ENCODE measurements around the gene NFX1.
"Not testable (repeated sequence)": the region's sequence is repeated elsewhere in the genome, so short reads cannot be mapped to it uniquely, and the experiment has no call there.

NFX1 gene

GRCh38 chr9:33393581-33393980 lies 103.3 kb downstream of the NFX1 start:
- no peak for DNase-seq

DNA sequence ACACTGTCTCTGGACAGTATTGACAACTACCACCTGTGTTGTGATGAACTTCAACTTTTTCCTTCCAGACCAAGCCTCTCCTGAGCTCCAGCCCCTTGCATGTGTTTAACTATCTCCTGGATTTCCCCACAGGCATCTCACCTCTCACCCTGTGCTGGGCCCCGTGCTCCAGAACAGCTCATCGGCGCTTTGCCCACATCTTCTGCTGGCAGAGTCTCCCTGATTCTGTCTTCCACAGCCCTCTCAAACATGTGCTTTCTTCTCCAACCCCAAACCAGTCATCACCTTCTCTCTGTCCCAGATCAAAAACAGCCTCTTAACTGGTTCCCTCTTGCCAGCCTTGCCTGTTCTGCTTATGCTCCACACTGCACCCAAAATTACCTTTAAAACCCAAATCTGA lies 103.7 kb downstream of the NFX1 start:
- DNase-seq = not testable (repeated sequence)

DNA sequence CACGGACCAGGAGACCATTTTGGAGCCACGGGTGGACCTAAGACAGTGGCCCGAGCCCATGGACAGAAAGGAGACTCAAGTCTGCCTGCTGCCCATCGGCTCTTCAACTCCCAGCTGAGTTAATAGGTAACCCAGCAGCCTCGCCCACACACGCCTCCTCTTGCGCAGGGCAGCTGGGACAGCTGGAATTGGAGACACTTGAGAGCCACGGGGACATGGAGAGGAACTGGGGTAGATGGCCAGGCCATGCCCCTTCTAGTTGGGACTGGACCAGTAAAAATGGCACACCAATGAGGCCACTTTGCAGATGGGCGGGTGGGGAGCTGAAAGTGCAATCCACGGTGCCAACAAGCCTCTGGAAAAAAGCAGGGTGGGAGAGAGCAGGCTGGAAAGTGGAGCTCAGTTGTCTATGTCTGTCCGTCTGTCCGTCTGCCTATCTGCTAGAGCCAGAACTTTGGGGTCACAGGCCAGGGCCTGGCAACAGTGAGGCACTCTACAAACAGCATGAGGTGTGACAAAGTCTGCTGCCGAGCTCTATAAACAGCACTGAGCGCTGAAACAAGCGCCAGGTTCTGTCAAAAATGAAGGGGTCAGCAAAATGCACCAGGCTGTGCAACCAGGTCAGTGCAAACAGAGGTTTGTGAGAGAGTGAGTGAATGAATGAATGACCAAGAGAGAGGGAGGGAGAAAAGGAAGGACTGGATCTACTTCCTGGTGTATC lies 105.0 kb downstream of the NFX1 start:
- DNase-seq = not testable (repeated sequence)

DNA sequence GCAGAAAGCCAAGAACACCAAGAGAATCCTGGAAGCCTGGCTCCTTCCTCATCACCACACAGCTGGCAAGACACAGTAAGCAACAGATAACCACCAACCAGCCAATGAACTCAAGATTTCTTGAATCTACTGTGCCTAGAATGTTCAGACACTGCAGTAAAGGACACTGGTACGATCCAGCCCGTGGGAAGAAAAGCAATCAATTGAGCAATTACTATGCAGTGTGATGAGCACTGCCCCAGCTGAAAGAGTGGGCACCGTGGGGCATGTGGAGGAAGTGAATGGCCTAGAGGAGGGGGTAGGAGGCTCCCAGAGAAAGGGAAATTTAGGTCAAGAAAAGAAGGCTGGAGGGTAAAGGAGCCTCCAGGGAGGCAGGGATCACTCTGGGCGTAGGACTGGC lies 107.5 kb downstream of the NFX1 start:
- DNase-seq = not testable (repeated sequence)

- not testable (repeated sequence) for DNase-seq
Observed at GRCh38 chr9:33399047-33399446, 108.7 kb downstream of the NFX1 start.

- not testable (repeated sequence) for DNase-seq
Observed at GRCh38 chr9:33401809-33402208, 111.5 kb downstream of the NFX1 start.

GRCh38 chr9:33402371-33402770 lies 112.1 kb downstream of the NFX1 start, which contains the start of gene AQP7:
AQP7 (minus strand) TSS chr9:33402568; CDS start chr9:33401262, 1,306 bp downstream.
- not testable (repeated sequence) for DNase-seq

- no peak for DNase-seq
Observed at GRCh38 chr9:33403941-33404787, 113.8 kb downstream of the NFX1 start.

DNA sequence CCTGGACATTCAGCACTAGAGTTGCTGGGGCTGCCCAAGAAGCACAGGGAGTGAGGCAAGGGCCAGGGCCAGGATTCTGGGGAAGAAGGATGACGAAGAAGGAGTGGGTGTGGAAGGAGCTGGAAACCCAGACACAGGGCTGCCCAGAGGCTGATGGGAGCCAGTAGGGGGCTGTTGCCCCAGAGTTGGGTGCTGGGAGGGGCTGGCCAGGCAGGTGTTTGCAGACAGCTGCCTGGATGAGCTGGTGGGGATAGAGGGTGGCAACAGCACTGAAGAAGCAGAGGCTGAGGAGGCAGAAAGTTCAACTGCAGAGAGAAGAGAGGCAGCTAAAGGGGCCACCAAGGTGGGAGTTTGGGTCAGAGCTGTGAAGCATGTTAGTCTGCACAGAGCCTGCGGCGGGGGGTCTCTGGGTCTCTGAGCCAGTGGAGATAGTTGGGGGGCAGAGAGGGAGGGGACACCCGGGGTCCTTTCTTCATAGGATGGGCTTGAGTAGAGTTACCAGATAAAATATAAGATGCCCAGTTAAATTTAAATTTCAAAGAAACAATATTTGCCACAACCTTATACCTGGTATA lies 114.6 kb downstream of the NFX1 start:
- no peak for DNase-seq

DNA sequence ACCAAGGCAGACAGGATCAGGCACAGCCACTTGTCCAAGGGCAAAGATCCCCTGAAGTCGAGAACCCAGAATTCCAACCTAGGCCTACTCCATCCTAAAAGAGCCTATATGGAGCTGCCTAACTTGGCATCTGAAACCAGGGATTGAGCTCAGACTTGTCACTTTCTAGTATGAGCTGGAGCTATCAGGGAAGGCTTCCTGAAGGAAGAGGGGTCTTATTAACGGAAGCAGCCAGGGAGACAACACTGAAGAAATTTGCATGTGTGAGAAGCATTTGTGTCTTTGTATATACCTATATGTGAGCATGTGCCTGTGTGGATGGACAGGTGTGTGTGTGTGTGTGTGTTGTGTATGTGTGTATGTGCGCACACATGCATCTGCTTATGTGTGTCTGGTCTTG lies 116.7 kb downstream of the NFX1 start:
- DNase-seq = no peak

DNA sequence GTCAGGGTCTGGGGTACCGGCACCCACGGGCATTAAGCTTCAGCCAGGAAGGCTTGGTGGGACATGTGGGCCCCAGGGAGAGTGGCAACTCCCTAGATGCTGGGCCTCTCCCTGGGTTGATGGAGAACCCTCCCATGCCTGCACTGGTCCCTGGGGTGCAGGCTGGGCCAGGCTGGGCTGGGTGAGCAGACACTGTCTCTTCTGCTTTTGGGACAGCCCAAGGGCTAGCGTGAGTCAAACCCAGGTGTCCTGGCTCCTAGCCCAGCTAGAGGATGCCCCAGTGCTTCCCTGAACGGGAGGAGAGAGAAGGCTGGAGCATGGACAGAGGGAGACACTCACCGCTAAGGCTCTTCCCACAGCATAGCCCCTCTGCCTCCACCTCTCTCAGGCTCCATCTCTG lies 117.8 kb downstream of the NFX1 start:
- DNase-seq = no peak

GRCh38 chr9:33414268-33414667 lies 124.0 kb downstream of the NFX1 start:
- DNase-seq = no peak

- DNase-seq = no peak
Observed at GRCh38 chr9:33414889-33415500, 124.7 kb downstream of the NFX1 start.

- peak; percentile 29 for DNase-seq
Observed at GRCh38 chr9:33415501-33416038, 125.3 kb downstream of the NFX1 start.

GRCh38 chr9:33416996-33417395 lies 126.7 kb downstream of the NFX1 start:
- DNase-seq = no peak

DNA sequence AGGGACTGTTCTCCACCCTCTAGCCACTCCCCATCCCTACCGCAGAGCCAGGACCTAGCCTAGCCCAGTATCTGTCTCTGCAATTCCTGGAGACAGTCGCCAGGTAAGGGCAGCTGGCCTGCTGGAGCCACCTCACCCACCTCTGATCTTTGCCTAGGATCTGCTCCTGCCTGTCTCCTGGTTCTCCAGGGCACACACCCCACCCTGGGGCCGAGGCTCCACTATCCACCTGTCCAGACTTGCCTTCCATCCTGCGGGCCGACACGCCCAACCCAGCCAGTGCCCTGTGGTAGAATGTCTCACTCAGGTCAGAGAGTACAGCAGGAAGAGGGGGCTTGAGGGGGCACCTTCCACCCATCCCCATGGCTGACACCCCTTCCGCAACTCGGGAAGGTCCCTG lies 127.8 kb downstream of the NFX1 start:
- DNase-seq = no peak

DNA sequence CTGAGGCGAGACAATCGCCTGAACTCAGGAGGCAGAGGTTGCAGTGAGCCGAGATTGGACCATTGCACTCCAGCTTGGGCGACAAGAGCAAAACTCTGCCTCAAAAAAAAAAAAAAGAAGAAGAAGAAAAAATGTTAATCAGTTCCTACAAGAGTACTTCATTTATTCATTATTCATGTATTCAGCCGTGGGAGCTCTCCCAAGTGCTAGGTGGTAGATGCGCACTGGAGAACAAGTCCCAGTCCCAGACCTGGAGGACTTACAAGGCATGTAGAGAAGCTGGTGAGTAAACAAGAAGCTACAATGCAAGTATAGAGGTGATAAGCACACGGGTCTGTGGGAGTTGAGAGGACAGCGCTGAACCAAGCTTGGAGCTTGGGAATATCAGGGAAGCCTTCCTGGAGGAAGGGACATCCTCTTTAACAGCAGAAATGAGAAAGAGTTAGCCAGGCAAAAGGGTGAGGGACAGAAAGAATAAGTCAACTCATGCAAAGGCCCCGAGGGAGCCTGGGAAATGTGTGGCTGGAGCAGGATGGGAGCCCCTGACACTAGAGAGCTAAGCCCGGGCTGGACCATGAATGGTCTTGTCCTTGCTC lies 129.5 kb downstream of the NFX1 start:
- DNase-seq = no peak
